Naive thymus-derived CD4-positive, alpha-beta T cell (primary cell): ENCODE results near the gene IMPDH1. TPM values are rescaled to one million over a fixed set of nuclear protein-coding genes. Genes with fewer than 3 reads are reported as not detected.

Experiments used
- ATAC-seq: fragments of 150-1000 bp; cut with Tn5 transposase; 2 replicates; pipeline ENCODE4 v1.10.0; 2021; ENCODE audit warnings: mild to moderate bottlenecking, moderate library complexity
- CTCF ChIA-PET: fragments of 350-600 bp; sonication (Branson Sonifier 250); formaldehyde crosslinking; loops from one replicate; lab custom pipeline; 2021; ENCODE audit warnings: antibody characterized with exemption; lab: Charles Lee
- POLR2A ChIA-PET: fragments of 350-600 bp; sonication (Branson Sonifier 250); formaldehyde crosslinking; loops from one replicate; lab custom pipeline; 2021; ENCODE audit warnings: antibody characterized with exemption, inconsistent platforms; lab: Charles Lee
- DNase-seq, 9 donors: peaks; one replicate each; pipeline versions ENCODE4 v3.0.0 to v3.0.0-alpha.2; 2020 to 2022; ENCODE audit warnings: mixed read lengths in 1 of 9
- H3K27ac ChIP-seq: one replicate; pipeline ENCODE4 v1.7.0; 2013; ENCODE audit warnings: mild to moderate bottlenecking, low read depth, low read length, moderate library complexity
- H3K27me3 ChIP-seq, 2 donors: one replicate each; pipeline ENCODE4 v1.7.0; 2013; ENCODE audit warnings: low read length in 2 of 2, mild to moderate bottlenecking in 2 of 2, moderate library complexity in 2 of 2; ENCODE audit not compliant: control insufficient read depth in 2 of 2, insufficient read depth in 2 of 2
- H3K36me3 ChIP-seq, 3 experiments: 1 replicate in 2 of 3; 2 replicates in 1 of 3; pipeline ENCODE4 v1.7.0; 2013; ENCODE audit warnings: low read length in 3 of 3, mild to moderate bottlenecking in 3 of 3, moderate library complexity in 1 of 3; ENCODE audit not compliant: insufficient read depth in 3 of 3, control insufficient read depth in 2 of 3
- H3K4me1 ChIP-seq, 2 donors: one replicate each; pipeline ENCODE4 v1.7.0; 2013; ENCODE audit warnings: low read length in 2 of 2, mild to moderate bottlenecking in 2 of 2, moderate library complexity in 1 of 2; ENCODE audit not compliant: control insufficient read depth in 2 of 2, insufficient read depth in 2 of 2
- H3K4me3 ChIP-seq: 2 replicates; pipeline ENCODE4 v1.7.0; 2013; ENCODE audit warnings: mild to moderate bottlenecking, low read length
- H3K9me3 ChIP-seq, 3 experiments: 1 replicate in 2 of 3; 2 replicates in 1 of 3; pipeline ENCODE4 v1.7.0; 2013; ENCODE audit warnings: low read length in 3 of 3; ENCODE audit not compliant: control insufficient read depth in 2 of 3
- H3K27ac Mint-ChIP-seq, 9 donors: one replicate each; pipeline ENCODE4 v1.8.0; 2020 to 2022; ENCODE audit warnings: mixed read lengths in 9 of 9, mild to moderate bottlenecking in 8 of 9, moderate library complexity in 5 of 9, inconsistent platforms in 2 of 9
- H3K27me3 Mint-ChIP-seq, 5 donors: one replicate each; pipeline ENCODE4 v1.8.0; 2021 to 2022; ENCODE audit warnings: mixed read lengths in 5 of 5, mild to moderate bottlenecking in 1 of 5
- H3K36me3 Mint-ChIP-seq, 5 donors: one replicate each; pipeline ENCODE4 v1.8.0; 2020 to 2022; ENCODE audit warnings: mixed read lengths in 5 of 5, mild to moderate bottlenecking in 3 of 5, inconsistent platforms in 1 of 5
- H3K4me1 Mint-ChIP-seq, 7 donors: one replicate each; pipeline ENCODE4 v1.8.0; 2020 to 2022; ENCODE audit warnings: mixed read lengths in 7 of 7, mild to moderate bottlenecking in 3 of 7, inconsistent platforms in 1 of 7
- H3K4me3 Mint-ChIP-seq, 10 donors: one replicate each; pipeline ENCODE4 v1.8.0; 2020 to 2022; ENCODE audit warnings: mild to moderate bottlenecking in 10 of 10, mixed read lengths in 10 of 10, moderate library complexity in 6 of 10, inconsistent platforms in 2 of 10
- H3K9me3 Mint-ChIP-seq, 11 donors: one replicate each; pipeline ENCODE4 v1.8.0; 2020 to 2022; ENCODE audit warnings: mixed read lengths in 11 of 11, mild to moderate bottlenecking in 4 of 11, inconsistent platforms in 1 of 11, moderate library complexity in 1 of 11
- intact Hi-C, 2 donors: fragments of 100-400 bp; cut with micrococcal nuclease; formaldehyde crosslinking; loops; one replicate each; pipeline ENCODE4 v1.15.1; 2023
- polyA plus RNA-seq, 2 donors: library from polyadenylated mRNA; unstranded; fragments of 300-500 nt; fragmentation: Illumina TruSeq; gene quantifications; one replicate each; pipeline ENCODE4 v1.2.3, GENCODE V29; 2021
- total RNA-seq, 6 experiments: library from RNA in 5 of 6; stranded (reverse) in 5 of 6; gene quantifications; 1 replicate in 5 of 6; 2 replicates in 1 of 6; pipeline ENCODE4 v1.2.3 and lab custom pipeline; 2021 to 2026

Gene IMPDH1
- total and polyA plus RNA-seq, 7 experiments from 2014 or later, result 33.7 to 92.0 (median 44.4) TPM

DNA sequence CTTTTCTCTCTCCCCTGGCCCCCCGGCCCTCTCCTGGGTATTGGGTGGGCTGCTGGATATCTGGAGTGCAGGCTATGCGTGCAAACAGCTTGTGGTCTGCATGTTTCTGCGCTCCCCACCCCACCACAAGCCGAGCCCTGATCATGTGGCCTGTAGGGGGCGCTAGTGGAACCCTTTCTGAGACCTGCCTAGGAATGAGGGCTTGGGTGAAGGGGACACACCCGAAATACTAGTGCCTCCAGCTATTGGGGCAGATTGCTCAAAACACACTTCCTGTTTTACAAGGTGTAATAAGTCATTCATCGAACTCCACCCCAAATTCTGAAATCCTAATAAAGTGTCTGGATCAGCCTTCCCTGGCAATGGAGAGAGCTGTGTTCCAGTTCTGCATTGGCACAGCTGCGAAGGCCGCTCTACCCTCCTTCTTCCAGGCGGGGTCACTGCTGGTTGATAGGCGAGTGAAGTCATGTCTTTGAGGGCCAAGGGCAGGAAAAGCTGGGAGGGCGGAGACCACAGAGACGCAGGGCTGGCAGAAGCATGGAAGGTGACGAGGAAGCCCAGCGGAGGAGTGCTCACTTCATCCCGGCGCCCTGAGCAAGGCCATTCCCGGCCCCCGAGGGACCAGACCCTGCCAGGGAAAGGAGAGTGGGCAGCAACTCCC lies 28.5 kb downstream of the IMPDH1 start:
- peak; percentile 40 for ATAC-seq
- ChIA-PET CTCF (interaction anchor here (0.6 to 1.3 kb wide), 4 partner anchors 9 to 313 kb away, joined by 3 to 4 read pairs (median 4); no protein-coding TSS in a partner anchor), POLR2A (no interaction called here)
- Mint-ChIP-seq H3K27ac (no peak overlapping the region), H3K4me1 (peaks cover 0 to 3% (median 0%) of the 10 kb centered on the region in 7 donors), H3K4me3 (no peak overlapping the region), H3K27me3 (peaks cover 0 to 10% (median 0%) of the 10 kb centered on the region in 5 donors), H3K9me3 (no peaks in the 10 kb centered on the region), H3K36me3 (no peaks in the 10 kb centered on the region)
- H3K27me3 ChIP-seq, result no peaks in the 10 kb centered on the region
- no peak overlapping the region for H3K4me3 ChIP-seq
- no peaks in the 10 kb centered on the region for H3K36me3 ChIP-seq
- H3K9me3 ChIP-seq, result no peaks in the 10 kb centered on the region
- intact Hi-C loops, result no loop called here
- H3K4me1 ChIP-seq, result no peaks in the 10 kb centered on the region
- no peak overlapping the region for H3K27ac ChIP-seq
- DNase-seq, result peak in 1 of 9 donors; percentile 46

DNA sequence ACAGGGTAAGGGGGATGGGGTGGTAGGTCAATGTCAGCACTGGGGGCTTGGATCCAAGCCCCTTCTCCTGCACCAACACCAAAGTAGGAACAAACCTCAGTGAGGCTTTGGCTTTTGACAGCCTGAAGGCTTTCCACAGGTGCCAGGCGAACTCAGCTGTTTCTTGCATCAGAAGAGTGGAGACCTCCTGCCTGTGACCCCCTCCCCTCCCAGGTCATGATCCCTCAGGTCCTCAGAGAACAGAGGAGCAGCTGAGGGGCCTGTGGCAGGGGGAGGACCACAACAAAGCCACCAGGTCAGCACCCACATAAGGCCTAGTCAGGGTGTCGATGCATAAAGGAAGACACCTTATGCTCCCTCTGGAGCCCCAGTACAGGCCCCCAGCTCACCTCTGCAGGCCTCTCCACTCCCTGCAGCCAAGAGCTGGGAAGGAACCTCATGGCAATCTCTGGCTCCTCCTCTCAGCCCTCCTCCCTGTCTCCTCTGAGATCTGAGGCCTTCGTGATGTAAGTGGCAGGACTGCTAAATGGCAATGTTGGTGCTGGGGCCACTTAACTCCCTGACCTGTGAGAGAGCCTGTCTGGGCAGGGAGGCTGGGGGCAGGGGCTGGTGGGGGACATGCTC lies 29.2 kb downstream of the IMPDH1 start:
- Histone ChIP-seq H3K4me3 (no peak overlapping the region), H3K27ac (no peak overlapping the region), H3K27me3 (no peaks in the 10 kb centered on the region), H3K36me3 (no peaks in the 10 kb centered on the region), H3K9me3 (no peaks in the 10 kb centered on the region), H3K4me1 (no peaks in the 10 kb centered on the region)
- intact Hi-C loops, result no loop called here
- peaks cover 0 to 11% (median 0%) of the 10 kb centered on the region in 5 donors for H3K27me3 Mint-ChIP-seq
- POLR2A ChIA-PET, result no interaction called here
- ATAC-seq, result no peak
- no peak overlapping the region for H3K27ac Mint-ChIP-seq
- no peaks in the 10 kb centered on the region for H3K9me3 Mint-ChIP-seq
- H3K4me3 Mint-ChIP-seq, result no peak overlapping the region
- H3K36me3 Mint-ChIP-seq, result no peaks in the 10 kb centered on the region
- no peak for DNase-seq
- CTCF ChIA-PET, result interaction anchor here (0.9 to 1.3 kb wide), 2 partner anchors 46 to 314 kb away, joined by 3 to 4 read pairs; no protein-coding TSS in a partner anchor
- peaks cover 0 to 3% (median 0%) of the 10 kb centered on the region in 7 donors for H3K4me1 Mint-ChIP-seq

- Histone ChIP-seq H3K27ac (no peak overlapping the region), H3K36me3 (no peaks in the 10 kb centered on the region), H3K9me3 (no peaks in the 10 kb centered on the region), H3K4me1 (no peaks in the 10 kb centered on the region), H3K27me3 (no peaks in the 10 kb centered on the region), H3K4me3 (no peak overlapping the region)
- Mint-ChIP-seq H3K9me3 (no peaks in the 10 kb centered on the region), H3K36me3 (no peaks in the 10 kb centered on the region), H3K4me3 (no peak overlapping the region), H3K4me1 (peaks cover 0 to 3% (median 0%) of the 10 kb centered on the region in 7 donors), H3K27ac (no peak overlapping the region), H3K27me3 (peaks cover 0 to 11% (median 0%) of the 10 kb centered on the region in 5 donors)
- ATAC-seq (no peak), DNase-seq (no peak)
- ChIA-PET POLR2A (no interaction called here), CTCF (interaction anchor here (0.7 kb wide), 1 partner anchor 843 kb away, joined by 4 read pairs; no protein-coding TSS in a partner anchor)
- intact Hi-C loops, result no loop called here
Observed at GRCh38 chr7:128379900-128380479, 29.8 kb downstream of the IMPDH1 start.

DNA sequence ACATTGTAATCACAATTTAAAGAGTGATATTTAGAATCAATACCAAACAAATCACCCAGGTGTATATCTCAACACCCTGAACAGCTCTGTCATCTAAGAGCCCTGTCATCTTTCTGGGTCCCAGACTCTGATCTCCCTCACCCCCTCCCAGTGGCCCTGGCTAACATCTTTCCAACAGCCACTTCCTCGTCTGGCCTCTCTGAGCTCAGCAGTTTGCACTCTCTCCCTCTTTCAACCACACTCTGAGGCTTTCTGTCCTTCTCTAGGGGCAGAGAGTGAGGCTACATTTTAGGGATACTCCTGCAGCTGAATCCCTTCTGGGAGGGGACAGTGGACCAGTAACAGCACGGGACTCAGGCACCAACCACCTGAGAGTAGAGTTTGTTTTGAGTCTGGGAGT lies 31.1 kb downstream of the IMPDH1 start:
- ChIA-PET POLR2A (no interaction called here), CTCF (interaction anchor here (1.7 kb wide), 1 partner anchor 9 kb away, joined by 6 read pairs; no protein-coding TSS in a partner anchor)
- no peak overlapping the region for H3K4me3 ChIP-seq
- no peaks in the 10 kb centered on the region for H3K9me3 ChIP-seq
- peaks cover 0 to 15% (median 0%) of the 10 kb centered on the region in 5 donors for H3K27me3 Mint-ChIP-seq
- DNase-seq, result no peak
- H3K27ac ChIP-seq, result no peak overlapping the region
- ATAC-seq, result no peak
- no peaks in the 10 kb centered on the region for H3K4me1 ChIP-seq
- H3K27ac Mint-ChIP-seq, result no peak overlapping the region
- no peaks in the 10 kb centered on the region for H3K27me3 ChIP-seq
- H3K36me3 Mint-ChIP-seq, result no peaks in the 10 kb centered on the region
- peaks cover 0 to 3% (median 0%) of the 10 kb centered on the region in 7 donors for H3K4me1 Mint-ChIP-seq
- H3K4me3 Mint-ChIP-seq, result no peak overlapping the region
- intact Hi-C loops, result no loop called here
- no peaks in the 10 kb centered on the region for H3K36me3 ChIP-seq
- H3K9me3 Mint-ChIP-seq, result peaks cover 0 to 3% (median 0%) of the 10 kb centered on the region in 11 donors

DNA sequence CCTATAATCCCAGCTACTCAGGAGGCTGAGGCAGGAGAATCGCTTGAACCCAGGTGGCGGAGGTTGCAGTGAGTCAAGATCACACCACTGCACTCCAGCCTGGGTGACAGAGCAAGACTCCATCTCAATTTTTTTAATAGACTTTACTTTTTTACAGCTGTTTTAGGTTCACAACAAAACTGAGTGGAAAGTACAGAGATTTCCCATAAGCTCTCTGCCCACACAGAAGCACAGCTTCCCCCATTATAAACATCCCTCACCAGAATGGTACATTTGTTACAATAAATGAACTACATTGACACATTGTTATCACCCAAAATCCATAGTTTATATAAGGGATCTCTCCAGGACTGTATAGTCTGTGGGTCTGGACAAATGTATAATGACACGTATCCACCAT lies 33.7 kb downstream of the IMPDH1 start:
- ATAC-seq, result no peak
- Mint-ChIP-seq H3K4me3 (no peak overlapping the region), H3K27me3 (peaks cover 0 to 23% (median 4%) of the 10 kb centered on the region in 5 donors), H3K27ac (no peak overlapping the region), H3K36me3 (no peaks in the 10 kb centered on the region), H3K4me1 (peaks cover 0 to 1% (median 0%) of the 10 kb centered on the region in 7 donors), H3K9me3 (peaks cover 0 to 3% (median 0%) of the 10 kb centered on the region in 11 donors)
- ChIA-PET CTCF (interaction anchor here (2.1 kb wide), 1 partner anchor 11 kb away, joined by 5 read pairs; no protein-coding TSS in a partner anchor), POLR2A (no interaction called here)
- no peaks in the 10 kb centered on the region for H3K36me3 ChIP-seq
- no peaks in the 10 kb centered on the region for H3K4me1 ChIP-seq
- intact Hi-C loops, result no loop called here
- no peak overlapping the region for H3K27ac ChIP-seq
- no peaks in the 10 kb centered on the region for H3K9me3 ChIP-seq
- no peak overlapping the region for H3K4me3 ChIP-seq
- DNase-seq, result no peak
- no peaks in the 10 kb centered on the region for H3K27me3 ChIP-seq

DNA sequence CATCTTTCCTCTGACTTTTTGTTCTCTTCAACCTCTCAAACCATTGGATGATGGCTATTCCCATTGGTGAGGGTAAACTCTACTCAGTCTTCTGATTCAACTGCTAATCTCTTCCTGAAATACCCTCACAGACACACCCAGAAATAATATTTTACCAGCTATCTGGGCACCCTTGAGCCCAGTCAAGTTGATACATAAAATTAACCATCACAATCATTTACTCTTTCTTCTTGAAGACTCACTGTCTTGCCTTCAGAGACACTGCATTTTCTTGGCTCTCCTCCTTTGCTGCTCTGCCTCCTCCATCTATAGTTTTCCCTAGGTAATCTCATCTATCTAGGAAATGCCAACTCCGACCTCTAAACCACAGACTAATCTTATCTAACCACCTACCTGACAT lies 35.7 kb downstream of the IMPDH1 start:
- no peaks in the 10 kb centered on the region for H3K27me3 ChIP-seq
- H3K27ac Mint-ChIP-seq, result no peak overlapping the region
- POLR2A ChIA-PET, result no interaction called here
- peaks cover 0 to 34% (median 4%) of the 10 kb centered on the region in 5 donors for H3K27me3 Mint-ChIP-seq
- H3K4me1 Mint-ChIP-seq, result no peaks in the 10 kb centered on the region
- no peak for ATAC-seq
- intact Hi-C loops, result no loop called here
- no peaks in the 10 kb centered on the region for H3K9me3 ChIP-seq
- no peak overlapping the region for H3K27ac ChIP-seq
- H3K4me3 Mint-ChIP-seq, result no peak overlapping the region
- no peaks in the 10 kb centered on the region for H3K36me3 Mint-ChIP-seq
- peaks cover 0 to 3% (median 0%) of the 10 kb centered on the region in 11 donors for H3K9me3 Mint-ChIP-seq
- no peaks in the 10 kb centered on the region for H3K36me3 ChIP-seq
- CTCF ChIA-PET, result interaction anchor here (1.5 to 1.8 kb wide), 2 partner anchors 14 to 25 kb away, joined by 3 to 7 read pairs; no protein-coding TSS in a partner anchor
- DNase-seq, result no peak
- no peak overlapping the region for H3K4me3 ChIP-seq
- H3K4me1 ChIP-seq, result no peaks in the 10 kb centered on the region
